GM12878 (cell line): Measurements from ENCODE around the gene GALK2. TPM values are rescaled to one million over a fixed set of nuclear protein-coding genes. Genes with fewer than 3 reads are reported as not detected.

Experiments used
- ATAC-seq: fragments of 200-7000 bp; cut with Tn5 transposase; 3 replicates; pipeline ENCODE4 v1.9.1; 2020; ENCODE audit warnings: mild to moderate bottlenecking, moderate library complexity
- BruUV-seq: library from RNA; stranded (reverse); fragments of 400-500 nt; replicated peaks from 2 replicates; lab custom pipeline; 2021; lab: Mats Ljungman, UMichigan
- CTCF ChIA-PET: fragments of 300-600 bp; sonication (Branson Sonifier 250); formaldehyde crosslinking; extraction: SDS; loops from one replicate; lab custom pipeline; 2021; ENCODE audit warnings: inconsistent platforms; lab: Yijun Ruan, JAX
- POLR2A ChIA-PET: fragments of 350-600 bp; formaldehyde crosslinking; extraction: SDS; loops from one replicate; lab custom pipeline; 2021; ENCODE audit warnings: inconsistent platforms; lab: Charles Lee
- RAD21 ChIA-PET: fragments of 300-600 bp; sonication (Branson Sonifier 250); formaldehyde crosslinking; loops from one replicate; lab custom pipeline; 2023; ENCODE audit warnings: antibody characterized with exemption; ENCODE audit not compliant: unreplicated experiment; lab: Charles Lee
- SMC1A ChIA-PET: fragments of 300-600 bp; sonication (Branson Sonifier 250); formaldehyde crosslinking; loops from one replicate; lab custom pipeline; 2023; ENCODE audit not compliant: unreplicated experiment, uncharacterized antibody; lab: Charles Lee
- DNase-seq: peaks from one replicate; pipeline ENCODE4 v3.0.0-alpha.2; 2011; ENCODE audit warnings: low read depth, low spot score
- FAIRE-seq: peaks from 3 replicates; lab custom pipeline; 2011; peaks lifted over from hg19 to GRCh38; lab: Jason Lieb, UNC
- H2AFZ ChIP-seq: 2 replicates; pipeline ENCODE4 v1.6.0; 2011; ENCODE audit warnings: low read depth, low read length, control low read depth; ENCODE audit not compliant: control insufficient read depth
- H3K27ac ChIP-seq: 2 replicates; pipeline ENCODE4 v1.5.1; 2011; ENCODE audit warnings: control low read depth; ENCODE audit not compliant: control insufficient read depth, insufficient read depth
- H3K27me3 ChIP-seq, 2 experiments: replicated peaks in 1 of 2; 2 replicates each; pipeline versions ENCODE4 v1.6.0 to v1.6.1; 2011; ENCODE audit warnings: low read length in 1 of 2; ENCODE audit not compliant: control insufficient read depth in 2 of 2, insufficient read depth in 2 of 2
- H3K36me3 ChIP-seq, 2 experiments: 2 replicates each; pipeline ENCODE4 v1.5.1; 2011; ENCODE audit warnings: low read length in 1 of 2; ENCODE audit not compliant: control insufficient read depth in 2 of 2, insufficient read depth in 2 of 2
- H3K4me1 ChIP-seq: 2 replicates; pipeline ENCODE4 v1.6.1; 2011; ENCODE audit warnings: mild to moderate bottlenecking, low read length, moderate library complexity, mixed read lengths; ENCODE audit not compliant: control insufficient read depth, insufficient read depth
- H3K4me2 ChIP-seq: 2 replicates; pipeline ENCODE4 v1.6.0; 2011; ENCODE audit warnings: control low read depth; ENCODE audit not compliant: control insufficient read depth, insufficient read depth
- H3K4me3 ChIP-seq: fragments of 200-600 bp; sonication (generic); 2 replicates; pipeline ENCODE4 v1.5.1; 2016
- H3K79me2 ChIP-seq: 2 replicates; pipeline ENCODE4 v1.6.0; 2011; ENCODE audit warnings: low read length; ENCODE audit not compliant: control insufficient read depth, insufficient read depth
- H3K9ac ChIP-seq: 2 replicates; pipeline ENCODE4 v1.8.0; 2011; ENCODE audit warnings: low read length, control low read depth, mixed read lengths; ENCODE audit not compliant: control insufficient read depth, insufficient read depth
- H3K9me3 ChIP-seq: replicated peaks from 3 replicates; pipeline ENCODE4 v1.5.1; 2011; ENCODE audit warnings: mild to moderate bottlenecking, low read length; ENCODE audit not compliant: control insufficient read depth, insufficient read depth
- H4K20me1 ChIP-seq: 2 replicates; pipeline ENCODE4 v1.6.0; 2011; ENCODE audit not compliant: control insufficient read depth, insufficient read depth
- FOXK2 ChIP-seq: fragments of 450-650 bp; IDR thresholded peaks from 2 replicates; pipeline ENCODE4 v1.6.1; 2017; ENCODE audit warnings: mild to moderate bottlenecking, moderate library complexity
- MEF2A ChIP-seq: IDR thresholded peaks from 2 replicates; pipeline ENCODE4 v1.6.1; 2011; ENCODE audit warnings: low read depth, mild to moderate bottlenecking, low read length, moderate library complexity; ENCODE audit not compliant: insufficient read depth
- RAD21 ChIP-seq: IDR thresholded peaks from 2 replicates; pipeline ENCODE4 v1.6.1; 2011; ENCODE audit warnings: mild to moderate bottlenecking, low read depth, low read length, moderate library complexity; ENCODE audit not compliant: insufficient read depth
- SMC3 ChIP-seq: IDR thresholded peaks from 2 replicates; pipeline ENCODE4 v1.6.1; 2011; ENCODE audit warnings: low read length, improper control_type of control experiment, borderline replicate concordance
- WGBS: methylation state at CpG from one replicate; pipeline ENCODE4 v1.1.6; 2016; ENCODE audit warnings: low lambda C conversion rate; ENCODE audit not compliant: insufficient replicate concordance, insufficient coverage; ENCODE audit errors: missing lambda C conversion rate; 5-methylcytosine and 5-hydroxymethylcytosine counted together
- in situ Hi-C: fragments of 300-500 bp; cut with MboI; formaldehyde crosslinking; loops from 9 replicates; pipeline ENCODE4 v1.14.3; 2018; ENCODE audit warnings: mixed read lengths
- intact Hi-C: fragments of 100-400 bp; cut with micrococcal nuclease; formaldehyde crosslinking; loops from one replicate; pipeline ENCODE4 v1.14.2; 2022; ENCODE audit not compliant: unreplicated experiment
- polyA plus RNA-seq, 11 experiments: library from polyadenylated mRNA; depleted of rRNA in 4 of 11; unstranded in 6 of 11; stranded (reverse) in 5 of 11; fragments of >200 nt; fragmentation: Nextera tagmentation in 4 of 11; fragmentation: Illumina TruSeq in 1 of 11; extraction: Ambion mirVana in 4 of 11; extraction: Trizol in 1 of 11; gene quantifications; 1 replicate in 1 of 11; 2 replicates in 10 of 11; pipeline versions ENCODE4 v1.2.1 to v1.2.3, GENCODE V29; 2011 to 2016; ENCODE audit warnings: inconsistent platforms in 2 of 11, missing spikeins in 2 of 11, low read depth in 1 of 11
- total RNA-seq, 4 experiments: library from RNA; depleted of rRNA in 3 of 4; stranded (reverse); fragments of >200 nt in 3 of 4; fragmentation: Illumina TruSeq in 1 of 4; extraction: Trizol in 1 of 4; gene quantifications; 2 replicates each; pipeline versions ENCODE4 v1.2.1 to v1.2.3, GENCODE V29; 2013 to 2021
- TF ChIP-seq, protein P1 (sequence below), 3 experiments: IDR thresholded peaks in 2 of 3; conservative IDR thresholded peaks in 1 of 3; 2 replicates each; pipeline ENCODE4 v1.5.1; 2011; ENCODE audit warnings: low read depth in 3 of 3, low read length in 3 of 3, mild to moderate bottlenecking in 3 of 3, control low read depth in 2 of 3, moderate library complexity in 2 of 3, inconsistent platforms in 1 of 3, mixed read lengths in 1 of 3; ENCODE audit not compliant: control insufficient read depth in 2 of 3, insufficient read depth in 1 of 3; ENCODE audit errors: extremely low read depth in 1 of 3
- TF ChIP-seq, protein P2 (sequence below): IDR thresholded peaks from 2 replicates; pipeline ENCODE4 v1.6.1; 2012; ENCODE audit warnings: improper control_type of control experiment, low read depth, low read length; ENCODE audit not compliant: insufficient replicate concordance
- TF ChIP-seq, protein P3 (sequence below): IDR thresholded peaks from 2 replicates; pipeline ENCODE4 v1.6.1; 2011; ENCODE audit warnings: mild to moderate bottlenecking, low read depth, low read length, moderate library complexity; ENCODE audit not compliant: insufficient replicate concordance

Gene GALK2
- total and polyA plus RNA-seq, 10 of the 15 experiments (the other 5 are each of a cell fraction or from before 2014, with no cell fraction given): 11.9 to 26.7 (median 15.4) TPM

DNA sequence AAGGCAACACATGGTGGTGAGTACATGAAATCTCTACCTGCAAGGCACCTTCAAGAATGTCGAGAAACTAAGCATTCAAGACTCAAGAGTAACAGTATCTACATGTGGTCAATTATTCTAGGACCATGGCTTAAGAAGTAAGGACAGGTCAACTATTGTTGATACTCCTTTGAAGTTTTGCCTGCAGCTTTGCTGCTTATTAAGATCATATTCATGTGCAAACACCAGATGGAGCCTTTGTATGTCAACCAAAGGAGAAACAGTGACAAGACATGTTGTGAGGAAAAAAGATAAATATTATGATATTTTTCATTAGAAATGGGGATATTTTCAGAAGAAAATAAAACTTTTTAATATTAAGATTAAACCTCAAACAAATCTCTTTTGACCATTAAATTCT lies 200.7 kb downstream of the GALK2 start:
- DNase-seq (no peak), FAIRE-seq (peak; percentile 41), ATAC-seq (no peak)
- 35% methylated on average over 1 of the region's 1 CpG for WGBS
- Histone ChIP-seq H3K9me3 (no peaks in the 10 kb centered on the region), H3K36me3 (no peaks in the 10 kb centered on the region), H4K20me1 (no peaks in the 10 kb centered on the region), H3K9ac (no peak overlapping the region), H2AFZ (no peak overlapping the region), H3K79me2 (no peaks in the 10 kb centered on the region), H3K4me1 (no peaks in the 10 kb centered on the region), H3K4me2 (no peak overlapping the region), H3K27me3 (no peaks in the 10 kb centered on the region), H3K27ac (no peak overlapping the region), H3K4me3 (no peak overlapping the region)
- in situ Hi-C loops: no loop called here
- intact Hi-C loops: no loop called here
- RAD21 ChIA-PET: interaction anchor here (0.7 kb wide), 1 partner anchor 633 kb away, joined by 3 read pairs; no protein-coding TSS in a partner anchor
- TF ChIP-seq, protein P1, sequence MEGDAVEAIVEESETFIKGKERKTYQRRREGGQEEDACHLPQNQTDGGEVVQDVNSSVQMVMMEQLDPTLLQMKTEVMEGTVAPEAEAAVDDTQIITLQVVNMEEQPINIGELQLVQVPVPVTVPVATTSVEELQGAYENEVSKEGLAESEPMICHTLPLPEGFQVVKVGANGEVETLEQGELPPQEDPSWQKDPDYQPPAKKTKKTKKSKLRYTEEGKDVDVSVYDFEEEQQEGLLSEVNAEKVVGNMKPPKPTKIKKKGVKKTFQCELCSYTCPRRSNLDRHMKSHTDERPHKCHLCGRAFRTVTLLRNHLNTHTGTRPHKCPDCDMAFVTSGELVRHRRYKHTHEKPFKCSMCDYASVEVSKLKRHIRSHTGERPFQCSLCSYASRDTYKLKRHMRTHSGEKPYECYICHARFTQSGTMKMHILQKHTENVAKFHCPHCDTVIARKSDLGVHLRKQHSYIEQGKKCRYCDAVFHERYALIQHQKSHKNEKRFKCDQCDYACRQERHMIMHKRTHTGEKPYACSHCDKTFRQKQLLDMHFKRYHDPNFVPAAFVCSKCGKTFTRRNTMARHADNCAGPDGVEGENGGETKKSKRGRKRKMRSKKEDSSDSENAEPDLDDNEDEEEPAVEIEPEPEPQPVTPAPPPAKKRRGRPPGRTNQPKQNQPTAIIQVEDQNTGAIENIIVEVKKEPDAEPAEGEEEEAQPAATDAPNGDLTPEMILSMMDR (IDR thresholded peaks at IDR 0.05 in 2 of 3, conservative IDR thresholded peaks at IDR 0.05 in 1 of 3; ENCODE audit: control insufficient read depth in 2 of 3, extremely low read depth in 1 of 3, insufficient read depth in 1 of 3, low read depth in 3 of 3, low read length in 3 of 3): peak in 1 of 3 experiments; percentile 2; a peak in 1 of 6 replicates
- TF ChIP-seq, protein P2, sequence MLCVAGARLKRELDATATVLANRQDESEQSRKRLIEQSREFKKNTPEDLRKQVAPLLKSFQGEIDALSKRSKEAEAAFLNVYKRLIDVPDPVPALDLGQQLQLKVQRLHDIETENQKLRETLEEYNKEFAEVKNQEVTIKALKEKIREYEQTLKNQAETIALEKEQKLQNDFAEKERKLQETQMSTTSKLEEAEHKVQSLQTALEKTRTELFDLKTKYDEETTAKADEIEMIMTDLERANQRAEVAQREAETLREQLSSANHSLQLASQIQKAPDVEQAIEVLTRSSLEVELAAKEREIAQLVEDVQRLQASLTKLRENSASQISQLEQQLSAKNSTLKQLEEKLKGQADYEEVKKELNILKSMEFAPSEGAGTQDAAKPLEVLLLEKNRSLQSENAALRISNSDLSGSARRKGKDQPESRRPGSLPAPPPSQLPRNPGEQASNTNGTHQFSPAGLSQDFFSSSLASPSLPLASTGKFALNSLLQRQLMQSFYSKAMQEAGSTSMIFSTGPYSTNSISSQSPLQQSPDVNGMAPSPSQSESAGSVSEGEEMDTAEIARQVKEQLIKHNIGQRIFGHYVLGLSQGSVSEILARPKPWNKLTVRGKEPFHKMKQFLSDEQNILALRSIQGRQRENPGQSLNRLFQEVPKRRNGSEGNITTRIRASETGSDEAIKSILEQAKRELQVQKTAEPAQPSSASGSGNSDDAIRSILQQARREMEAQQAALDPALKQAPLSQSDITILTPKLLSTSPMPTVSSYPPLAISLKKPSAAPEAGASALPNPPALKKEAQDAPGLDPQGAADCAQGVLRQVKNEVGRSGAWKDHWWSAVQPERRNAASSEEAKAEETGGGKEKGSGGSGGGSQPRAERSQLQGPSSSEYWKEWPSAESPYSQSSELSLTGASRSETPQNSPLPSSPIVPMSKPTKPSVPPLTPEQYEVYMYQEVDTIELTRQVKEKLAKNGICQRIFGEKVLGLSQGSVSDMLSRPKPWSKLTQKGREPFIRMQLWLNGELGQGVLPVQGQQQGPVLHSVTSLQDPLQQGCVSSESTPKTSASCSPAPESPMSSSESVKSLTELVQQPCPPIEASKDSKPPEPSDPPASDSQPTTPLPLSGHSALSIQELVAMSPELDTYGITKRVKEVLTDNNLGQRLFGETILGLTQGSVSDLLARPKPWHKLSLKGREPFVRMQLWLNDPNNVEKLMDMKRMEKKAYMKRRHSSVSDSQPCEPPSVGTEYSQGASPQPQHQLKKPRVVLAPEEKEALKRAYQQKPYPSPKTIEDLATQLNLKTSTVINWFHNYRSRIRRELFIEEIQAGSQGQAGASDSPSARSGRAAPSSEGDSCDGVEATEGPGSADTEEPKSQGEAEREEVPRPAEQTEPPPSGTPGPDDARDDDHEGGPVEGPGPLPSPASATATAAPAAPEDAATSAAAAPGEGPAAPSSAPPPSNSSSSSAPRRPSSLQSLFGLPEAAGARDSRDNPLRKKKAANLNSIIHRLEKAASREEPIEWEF: no peak
- TF ChIP-seq MEF2A: no peak
- peak; percentile 32 for TF ChIP-seq RAD21
- TF ChIP-seq, protein P3, sequence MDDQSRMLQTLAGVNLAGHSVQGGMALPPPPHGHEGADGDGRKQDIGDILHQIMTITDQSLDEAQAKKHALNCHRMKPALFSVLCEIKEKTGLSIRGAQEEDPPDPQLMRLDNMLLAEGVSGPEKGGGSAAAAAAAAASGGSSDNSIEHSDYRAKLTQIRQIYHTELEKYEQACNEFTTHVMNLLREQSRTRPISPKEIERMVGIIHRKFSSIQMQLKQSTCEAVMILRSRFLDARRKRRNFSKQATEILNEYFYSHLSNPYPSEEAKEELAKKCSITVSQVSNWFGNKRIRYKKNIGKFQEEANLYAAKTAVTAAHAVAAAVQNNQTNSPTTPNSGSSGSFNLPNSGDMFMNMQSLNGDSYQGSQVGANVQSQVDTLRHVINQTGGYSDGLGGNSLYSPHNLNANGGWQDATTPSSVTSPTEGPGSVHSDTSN: no peak
- no peak for TF ChIP-seq FOXK2
- peak; percentile 13; the same call in 1 of the 2 replicates for TF ChIP-seq SMC3
- POLR2A ChIA-PET: no interaction called here
- SMC1A ChIA-PET: no interaction called here
- no TSS peak for BruUV-seq
- CTCF ChIA-PET: interaction anchor here (1.2 kb wide), 1 partner anchor 15 kb away, joined by 3 read pairs; no protein-coding TSS in a partner anchor
